Heart right ventricle (tissue), 16 donors: Measurements from ENCODE around the gene DLG5. TPM values are rescaled to one million over a fixed set of nuclear protein-coding genes. Genes with fewer than 3 reads are reported as not detected.

Experiments
- ATAC-seq, 8 donors: fragments of 200-7000 bp; cut with Tn5 transposase; one replicate each; pipeline ENCODE4 v1.9.1; 2020; ENCODE audit warnings: mild to moderate bottlenecking in 8 of 8, moderate library complexity in 8 of 8, moderate number of reproducible peaks in 1 of 8
- DNase-seq, 2 donors: peaks; one replicate each; pipeline ENCODE4 v3.0.0-alpha.2; 2020
- H3K27ac ChIP-seq, 10 donors: fragments of 200-600 bp; sonication (generic) in 2 of 10; one replicate each; pipeline versions ENCODE4 v1.5.0 to v1.8.0; 2020 to 2022; ENCODE audit warnings: mild to moderate bottlenecking in 3 of 10
- H3K27me3 ChIP-seq, 7 donors: fragments of 200-600 bp; one replicate each; pipeline ENCODE4 v1.8.0; 2021 to 2022; ENCODE audit warnings: mild to moderate bottlenecking in 2 of 7
- H3K36me3 ChIP-seq, 9 donors: fragments of 200-600 bp; sonication (generic) in 1 of 9; one replicate each; pipeline versions ENCODE4 v1.5.0 to v1.8.0; 2020 to 2022; ENCODE audit warnings: mild to moderate bottlenecking in 2 of 9
- H3K4me1 ChIP-seq, 9 donors: fragments of 200-600 bp; sonication (generic) in 1 of 9; one replicate each; pipeline versions ENCODE4 v1.5.0 to v1.8.0; 2020 to 2022; ENCODE audit warnings: mild to moderate bottlenecking in 4 of 9
- H3K4me3 ChIP-seq, 10 donors: fragments of 200-600 bp; sonication (generic) in 2 of 10; one replicate each; pipeline versions ENCODE4 v1.5.0 to v1.8.0; 2020 to 2022; ENCODE audit warnings: mild to moderate bottlenecking in 7 of 10, moderate library complexity in 2 of 10
- H3K9me3 ChIP-seq, 11 donors: fragments of 200-600 bp in 10 of 11; sonication (generic) in 2 of 11; one replicate each; pipeline versions ENCODE4 v1.5.0 to v1.8.0; 2013 to 2022; ENCODE audit warnings: mild to moderate bottlenecking in 2 of 11, control low read depth in 1 of 11, moderate library complexity in 1 of 11
- WGBS, 2 donors: extraction: QIAGEN DNeasy Blood & Tissue Kit; methylation state at CpG; one replicate each; pipeline ENCODE4 v1.1.7; 2013; ENCODE audit warnings: inconsistent platforms in 1 of 2; 5-methylcytosine and 5-hydroxymethylcytosine counted together
- intact Hi-C, 10 donors: fragments of 100-400 bp; cut with DNase I; formaldehyde crosslinking; loops; one replicate each; pipeline versions ENCODE4 v1.11.1 to v1.14.2; 2022
- polyA plus RNA-seq, 2 donors: library from polyadenylated mRNA; stranded (reverse); fragments of 200-250 nt; gene quantifications; one replicate each; pipeline ENCODE4 v1.2.3, GENCODE V29; 2013
- total RNA-seq, 10 donors: library from RNA; stranded (reverse); fragmentation: NEBNext Ultra II Directional in 3 of 10; extraction: Animal tissue kit (Norgen Biotek cat#: 25700) in 3 of 10; gene quantifications; one replicate each; pipeline versions ENCODE4 v1.2.1 to v1.2.4, GENCODE V29; 2021 to 2023
- TF ChIP-seq, protein P1 (sequence below), 9 donors: fragments of 200-600 bp; sonication (generic) in 2 of 9; IDR thresholded peaks; one replicate each; pipeline versions ENCODE4 v1.5.0 to v1.8.0; 2021 to 2022; ENCODE audit warnings: antibody characterized with exemption in 9 of 9, mild to moderate bottlenecking in 5 of 9, moderate library complexity in 1 of 9
- donor health status: Arrhythmogenic right ventricular cardiomyopathy.
- donor health status: ischemic (EF 13 %, LVEDD 7.1; RV severe dilation, severe dysfunction).
- donor health status: healthy with polysubstance abuse.
- donor health status: DM: no; HTN: yes; CAD: no.
- donor health status: DM: no; HTN: no; CAD: no.
- donor health status: ischemic (EF 25% LVEDD 6.9; RV normal size, moderate dysfunction).
- donor health status: ischemic (EF 25% LVEDD 5.7; RV mildly dilated, moderate dysfunction).
- donor health status: healthy.
- donor health status: DM: yes; HTN: yes; CAD: no.
- donor health status: Ischemic cardiomyopathy.
- donor health status: ischemic (EF 35%, LVEDD 5.7; RV mildly dilated, moderate dysfunction).
- donor health status: nonischemic (EF 11% LVEDD 7.7; RV severe dilation, severe dysfunction).
- donor health status: DM: yes; HTN: yes; CAD: no.
- donor health status: PGD.
- donor health status: ischemic (EF 29% LVEDD 5.4; RV normal size, mild dysfunction).
- donor health status: nonischemic (EF 23%, LVEDD 6.1; RV moderate dilation, normal function).

The DLG5 gene
- total and polyA plus RNA-seq, 12 donors = 5.0 to 14.1 (median 10.8) TPM

DNA sequence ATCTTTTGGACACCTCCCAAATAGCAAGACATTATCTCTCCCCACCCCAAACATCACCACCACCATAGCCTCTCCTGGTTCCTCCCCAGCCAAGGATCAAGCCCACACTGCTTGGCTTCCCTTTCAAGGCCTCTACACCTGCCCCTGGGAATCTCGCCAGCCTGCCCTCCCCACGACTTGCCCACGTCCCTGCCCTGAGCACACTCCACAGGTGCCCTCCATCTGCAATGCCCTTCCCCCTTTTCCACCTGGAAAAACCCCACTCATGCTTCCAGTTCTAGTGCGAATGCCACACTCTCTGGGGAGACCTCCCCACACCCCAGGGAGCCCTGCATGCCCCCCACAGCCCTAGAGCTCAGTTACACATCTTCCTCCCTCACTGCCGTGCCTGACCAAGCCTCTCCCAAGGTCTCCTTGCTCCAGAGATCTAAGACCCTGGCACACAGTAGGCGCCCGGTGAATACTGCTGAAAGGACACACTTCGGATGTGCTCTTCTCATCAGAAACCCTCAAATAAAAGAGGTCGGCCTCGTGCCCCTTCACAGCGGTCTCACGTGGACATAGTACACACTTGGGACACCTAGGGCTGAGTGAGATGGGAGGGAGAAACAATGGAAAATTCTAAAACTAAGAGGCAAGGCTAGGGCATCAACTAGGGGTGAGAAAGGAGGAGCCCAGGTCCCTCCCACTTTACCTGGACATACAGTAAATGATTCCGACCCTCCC, 91.4 kb downstream of the DLG5 start:
- DNase-seq (no peak), ATAC-seq (peak in 2 of 8 donors; percentile 1)
- H3K9me3 ChIP-seq = no peaks in the 10 kb centered on the region
- TF ChIP-seq, protein P1, sequence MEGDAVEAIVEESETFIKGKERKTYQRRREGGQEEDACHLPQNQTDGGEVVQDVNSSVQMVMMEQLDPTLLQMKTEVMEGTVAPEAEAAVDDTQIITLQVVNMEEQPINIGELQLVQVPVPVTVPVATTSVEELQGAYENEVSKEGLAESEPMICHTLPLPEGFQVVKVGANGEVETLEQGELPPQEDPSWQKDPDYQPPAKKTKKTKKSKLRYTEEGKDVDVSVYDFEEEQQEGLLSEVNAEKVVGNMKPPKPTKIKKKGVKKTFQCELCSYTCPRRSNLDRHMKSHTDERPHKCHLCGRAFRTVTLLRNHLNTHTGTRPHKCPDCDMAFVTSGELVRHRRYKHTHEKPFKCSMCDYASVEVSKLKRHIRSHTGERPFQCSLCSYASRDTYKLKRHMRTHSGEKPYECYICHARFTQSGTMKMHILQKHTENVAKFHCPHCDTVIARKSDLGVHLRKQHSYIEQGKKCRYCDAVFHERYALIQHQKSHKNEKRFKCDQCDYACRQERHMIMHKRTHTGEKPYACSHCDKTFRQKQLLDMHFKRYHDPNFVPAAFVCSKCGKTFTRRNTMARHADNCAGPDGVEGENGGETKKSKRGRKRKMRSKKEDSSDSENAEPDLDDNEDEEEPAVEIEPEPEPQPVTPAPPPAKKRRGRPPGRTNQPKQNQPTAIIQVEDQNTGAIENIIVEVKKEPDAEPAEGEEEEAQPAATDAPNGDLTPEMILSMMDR (IDR thresholded peaks at IDR 0.05) = no peak
- no peaks in the 10 kb centered on the region for H3K27me3 ChIP-seq
- WGBS, 2 donors = 81 to 92% methylated on average over 13 of the region's 13 CpGs
- H3K4me1 ChIP-seq = peaks cover 0 to 39% (median 17%) of the 10 kb centered on the region in 9 donors
- intact Hi-C loops = no loop called here
- H3K4me3 ChIP-seq = no peak overlapping the region
- H3K36me3 ChIP-seq = peaks cover 0 to 70% (median 16%) of the 10 kb centered on the region in 9 donors
- H3K27ac ChIP-seq = peak overlapping the region in 5 of 10 donors; percentile 8 to 29 (median 11)

DNA sequence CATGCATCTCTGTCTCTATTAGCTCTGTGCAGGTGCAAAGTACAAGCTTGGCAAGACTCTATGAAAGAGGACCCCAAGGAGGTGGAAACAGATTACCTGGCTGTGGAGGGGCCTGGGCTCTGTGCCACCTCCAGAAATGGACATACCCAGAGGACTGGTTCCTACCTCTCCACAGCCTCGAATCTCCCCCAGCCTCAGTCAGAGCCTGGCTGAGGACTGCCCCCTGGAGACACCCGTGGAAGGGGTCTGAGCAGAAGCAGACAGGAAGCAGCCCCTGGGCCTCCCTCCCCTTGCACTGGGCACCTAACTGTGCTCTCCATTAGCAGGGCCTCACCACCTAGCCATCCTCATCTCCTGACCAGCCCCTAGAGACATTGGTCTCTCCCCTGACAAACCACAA, 92.0 kb downstream of the DLG5 start:
- Histone ChIP-seq H3K9me3 (no peaks in the 10 kb centered on the region), H3K27ac (no peak overlapping the region), H3K4me1 (peaks cover 0 to 39% (median 17%) of the 10 kb centered on the region in 9 donors), H3K27me3 (no peaks in the 10 kb centered on the region), H3K36me3 (peaks cover 0 to 70% (median 19%) of the 10 kb centered on the region in 9 donors), H3K4me3 (no peak overlapping the region)
- intact Hi-C loops = no loop called here
- 74 to 87% methylated on average over 2 of the region's 2 CpGs for WGBS, 2 donors
- no peak for ATAC-seq
- TF ChIP-seq, protein P1 (IDR thresholded peaks at IDR 0.05) = no peak
- no peak for DNase-seq

DNA sequence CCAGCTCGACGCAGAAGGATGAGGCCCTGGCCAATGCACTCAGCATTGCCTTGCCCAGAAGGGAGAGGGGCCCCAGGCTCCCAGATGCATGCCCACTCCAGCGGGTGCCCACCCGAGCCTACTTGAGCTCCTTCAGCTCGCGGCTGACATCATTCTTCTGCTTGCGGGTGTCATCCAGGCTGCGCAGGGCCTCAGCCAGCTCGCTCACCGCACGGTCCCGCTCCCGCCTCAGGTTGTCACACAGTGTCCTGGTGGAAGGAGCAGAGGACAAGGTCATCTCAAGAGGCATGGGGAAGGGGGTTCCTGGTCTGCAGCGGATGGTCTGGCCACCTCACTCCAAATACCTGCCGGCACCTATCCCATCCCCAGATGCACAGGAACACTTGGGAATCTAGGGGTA, 92.8 kb downstream of the DLG5 start:
- 98 to 99% methylated on average over 15 of the region's 15 CpGs for WGBS, 2 donors
- no peak overlapping the region for H3K4me3 ChIP-seq
- DNase-seq = no peak
- no peaks in the 10 kb centered on the region for H3K27me3 ChIP-seq
- H3K4me1 ChIP-seq = peaks cover 0 to 38% (median 17%) of the 10 kb centered on the region in 9 donors
- no peak for ATAC-seq
- no peak overlapping the region for H3K27ac ChIP-seq
- H3K36me3 ChIP-seq = peaks cover 0 to 70% (median 25%) of the 10 kb centered on the region in 9 donors
- intact Hi-C loops = no loop called here
- H3K9me3 ChIP-seq = no peaks in the 10 kb centered on the region
- TF ChIP-seq, protein P1 (IDR thresholded peaks at IDR 0.05) = no peak

DNA sequence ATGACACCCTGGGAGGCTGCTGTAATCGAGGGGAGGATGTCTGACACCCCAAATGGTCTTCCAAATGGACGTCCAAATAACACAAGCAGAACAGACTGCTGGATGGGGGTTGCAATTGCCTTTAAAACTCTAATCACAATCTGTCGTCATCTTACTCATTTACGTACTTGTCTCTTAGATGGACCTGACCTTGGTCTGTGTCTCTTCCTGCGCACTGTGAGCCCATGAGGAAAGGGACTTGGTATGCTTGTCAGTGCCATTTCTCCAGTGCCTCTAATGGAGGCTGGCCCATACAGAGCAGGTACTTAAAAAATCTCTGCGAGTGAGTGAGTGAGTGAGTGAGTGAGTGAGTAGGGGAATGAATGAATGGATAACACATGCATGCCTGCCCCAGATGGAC, 93.3 kb downstream of the DLG5 start:
- H3K36me3 ChIP-seq = peaks cover 0 to 73% (median 29%) of the 10 kb centered on the region in 9 donors
- 93% methylated on average over 6 of the region's 6 CpGs for WGBS, 2 donors
- H3K4me3 ChIP-seq = no peak overlapping the region
- TF ChIP-seq, protein P1 (IDR thresholded peaks at IDR 0.05) = no peak
- intact Hi-C loops = no loop called here
- H3K27me3 ChIP-seq = no peaks in the 10 kb centered on the region
- H3K27ac ChIP-seq = no peak overlapping the region
- no peak for ATAC-seq
- no peak for DNase-seq
- H3K9me3 ChIP-seq = no peaks in the 10 kb centered on the region
- peaks cover 0 to 33% (median 16%) of the 10 kb centered on the region in 9 donors for H3K4me1 ChIP-seq
